ENCODE measurements around the gene UGT2B10. TPM values are rescaled to one million over a fixed set of nuclear protein-coding genes. Genes with fewer than 3 reads are reported as not detected.

The UGT2B10 gene
- total and polyA plus RNA-seq, 2 of the 13 experiments (the other 11 are each of a cell fraction or from before 2014, with no cell fraction given) = 107 to 148 TPM

- POLR2A ChIA-PET = interaction anchor here (0.8 to 3.5 kb wide), 19 partner anchors 8 to 224 kb away, joined by 3 to 39 read pairs (median 6); partner anchors contain the start of genes UGT2A3, UGT2B10 and UGT2B7
- peak overlapping the region; percentile 85 for H3K27ac ChIP-seq (ENCODE audit: extremely low read length, insufficient read depth, low read length)
- CTCF ChIA-PET (ENCODE audit: low intra/inter-chr PET ratio, low total read pairs) = no interaction called here
- TF ChIP-seq ZC3H4 (CRISPR knock-in tag; IDR thresholded peaks at IDR 0.05; ENCODE audit: borderline replicate concordance) (no peak), GATAD2A (CRISPR knock-in tag; IDR thresholded peaks at IDR 0.05) (peak; percentile 49), RXRB (CRISPR knock-in tag; IDR thresholded peaks at IDR 0.05; ENCODE audit: borderline replicate concordance) (0 out of 2 replicates have a peak, but pooled peaks have one; percentile 12), ZNF552 (CRISPR knock-in tag; IDR thresholded peaks at IDR 0.05; ENCODE audit: borderline replicate concordance) (no peak), ERF (CRISPR knock-in tag; IDR thresholded peaks at IDR 0.05) (no peak), PAX8 (CRISPR knock-in tag; IDR thresholded peaks at IDR 0.05; ENCODE audit: borderline replicate concordance) (no peak), MED8 (CRISPR knock-in tag; IDR thresholded peaks at IDR 0.05; ENCODE audit: insufficient replicate concordance) (peak; percentile 22), U2AF2 (IDR thresholded peaks at IDR 0.05; ENCODE audit: low read depth, low read length) (no peak), KDM5B (CRISPR knock-in tag; IDR thresholded peaks at IDR 0.05; ENCODE audit: borderline replicate concordance) (no peak), NR2C2 (CRISPR knock-in tag; IDR thresholded peaks at IDR 0.05; ENCODE audit: borderline replicate concordance) (peak; percentile 52; the same call in 1 of the 2 replicates), XBP1 (CRISPR knock-in tag; IDR thresholded peaks at IDR 0.05) (no peak), ZNF576 (CRISPR knock-in tag; IDR thresholded peaks at IDR 0.05) (no peak), RFX5 (IDR thresholded peaks at IDR 0.05; ENCODE audit: low read depth, low read length) (no peak), ZNF629 (CRISPR knock-in tag; conservative IDR thresholded peaks at IDR 0.05) (0 out of 2 replicates have a peak, but pooled peaks have one; percentile 10), HMG20A (CRISPR knock-in tag; IDR thresholded peaks at IDR 0.05; ENCODE audit: borderline replicate concordance) (peak; percentile 51), ZNF382 (CRISPR knock-in tag; IDR thresholded peaks at IDR 0.05; ENCODE audit: borderline replicate concordance) (no peak), GABPA (IDR thresholded peaks at IDR 0.05; ENCODE audit: low read depth, low read length) (no peak), GABPA (CRISPR knock-in tag; IDR thresholded peaks at IDR 0.05; ENCODE audit: low read depth) (no peak), RFXAP (CRISPR knock-in tag; IDR thresholded peaks at IDR 0.05; ENCODE audit: borderline replicate concordance) (peak; percentile 12; the same call in 1 of the 2 replicates), ZBTB2 (CRISPR knock-in tag; IDR thresholded peaks at IDR 0.05; ENCODE audit: low read depth) (no peak), NFYB (CRISPR knock-in tag; IDR thresholded peaks at IDR 0.05) (no peak), ZSCAN5A (CRISPR knock-in tag; IDR thresholded peaks at IDR 0.05; ENCODE audit: borderline replicate concordance) (no peak), SOX5 (CRISPR knock-in tag; IDR thresholded peaks at IDR 0.05; ENCODE audit: borderline replicate concordance) (peak; percentile 7; the same call in 1 of the 2 replicates)
Observed at GRCh38 chr4:68871809-68872642, 56.2 kb downstream of the UGT2B10 start.

More at GRCh38 chr4:68871809-68872642, 56.2 kb downstream of the UGT2B10 start:
- no peaks in the 10 kb centered on the region for H3K79me2 ChIP-seq (ENCODE audit: insufficient read depth, low read length)
- no peak overlapping the region for H2AFZ ChIP-seq (ENCODE audit: low read length)
- peak overlapping the region; percentile 70 for H3K9ac ChIP-seq (ENCODE audit: insufficient read depth, low read depth, low read length)
- ATAC-seq = peak; percentile 92
- WGBS (ENCODE audit: low lambda C conversion rate) = 1% methylated on average over 2 of the region's 2 CpGs
- FAIRE-seq = peak; percentile 44
- H3K9me3 ChIP-seq (ENCODE audit: low read length) = peaks cover 6% of the 10 kb centered on the region; the same call in 1 of the 2 replicates
- H4K20me1 ChIP-seq (ENCODE audit: insufficient read depth, low read length) = no peaks in the 10 kb centered on the region
- H3K4me2 ChIP-seq (ENCODE audit: low read depth, low read length) = peak overlapping the region; percentile 81
- peaks cover 59% of the 10 kb centered on the region for H3K4me1 ChIP-seq (ENCODE audit: insufficient read depth, low read length)
- in situ Hi-C loops (cut with HindIII; ENCODE audit: extremely low pct_ligation_motif_present, low pct_unique_long_range_greater_than_20kb) = no loop called here
- intact Hi-C loops (cut with micrococcal nuclease; ENCODE audit: unreplicated experiment) = loop anchor here (1.0 to 5.0 kb wide), 7 partner anchors 55 to 373 kb away; partner anchors contain the start of genes UGT2A3 and UGT2B7
- DNase-seq (ENCODE audit: low spot score) = peak; percentile 91
- BruUV-seq (replicated peaks) = TSS peak; percentile 91
- H3K4me3 ChIP-seq (replicated peaks in 1 of 3; ENCODE audit: insufficient read depth in 1 of 3, low read depth in 2 of 3, low read length in 3 of 3) = peak overlapping the region in 2 of 3 experiments; percentile 47 to 55; a peak in 3 of 6 replicates
- no peaks in the 10 kb centered on the region for H3K27me3 ChIP-seq (ENCODE audit: control insufficient read depth in 1 of 2, insufficient read depth in 2 of 2, low read length in 2 of 2)
- no peaks in the 10 kb centered on the region for H3K36me3 ChIP-seq (replicated peaks in 1 of 2; ENCODE audit: control insufficient read depth in 1 of 2, insufficient read depth in 2 of 2, low read length in 2 of 2)
